ENCODE results near the gene RYR2.

The RYR2 gene

GRCh38 chr1:237033061-237033460 lies 8.9 kb upstream of the RYR2 start:
- no peak for DNase-seq

GRCh38 chr1:237033804-237034203 lies 8.2 kb upstream of the RYR2 start:
- no peak for DNase-seq

GRCh38 chr1:237035759-237036158 lies 6.2 kb upstream of the RYR2 start:
- DNase-seq, result no peak

- no peak for DNase-seq
Measured at GRCh38 chr1:237038211-237038610, 3.8 kb upstream of the RYR2 start.

DNA sequence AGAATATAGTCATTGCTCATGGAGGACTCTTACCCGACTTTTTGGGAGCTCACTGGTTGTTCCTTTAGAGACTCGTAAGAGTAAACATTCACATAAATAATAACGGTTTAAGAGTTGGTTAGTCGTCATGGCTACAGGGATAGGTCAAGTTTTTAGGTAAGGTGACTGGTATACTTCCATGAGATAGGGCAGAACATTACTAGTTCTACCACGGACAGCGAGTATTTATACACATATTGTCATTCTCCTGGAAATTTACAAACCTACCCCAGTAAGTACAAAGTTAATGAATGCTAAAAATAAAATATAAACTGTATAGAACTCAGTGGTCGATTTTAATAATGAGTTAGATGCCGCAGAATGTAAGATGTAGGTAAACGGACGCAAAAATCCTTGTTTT lies 1.2 kb upstream of the RYR2 start:
- no peak for DNase-seq

GRCh38 chr1:237041461-237041794 lies 556 bp upstream of the RYR2 start:
- no peak for DNase-seq

- no peak for DNase-seq
Measured at GRCh38 chr1:237042526-237042891, 525 bp downstream of the RYR2 start.

DNA sequence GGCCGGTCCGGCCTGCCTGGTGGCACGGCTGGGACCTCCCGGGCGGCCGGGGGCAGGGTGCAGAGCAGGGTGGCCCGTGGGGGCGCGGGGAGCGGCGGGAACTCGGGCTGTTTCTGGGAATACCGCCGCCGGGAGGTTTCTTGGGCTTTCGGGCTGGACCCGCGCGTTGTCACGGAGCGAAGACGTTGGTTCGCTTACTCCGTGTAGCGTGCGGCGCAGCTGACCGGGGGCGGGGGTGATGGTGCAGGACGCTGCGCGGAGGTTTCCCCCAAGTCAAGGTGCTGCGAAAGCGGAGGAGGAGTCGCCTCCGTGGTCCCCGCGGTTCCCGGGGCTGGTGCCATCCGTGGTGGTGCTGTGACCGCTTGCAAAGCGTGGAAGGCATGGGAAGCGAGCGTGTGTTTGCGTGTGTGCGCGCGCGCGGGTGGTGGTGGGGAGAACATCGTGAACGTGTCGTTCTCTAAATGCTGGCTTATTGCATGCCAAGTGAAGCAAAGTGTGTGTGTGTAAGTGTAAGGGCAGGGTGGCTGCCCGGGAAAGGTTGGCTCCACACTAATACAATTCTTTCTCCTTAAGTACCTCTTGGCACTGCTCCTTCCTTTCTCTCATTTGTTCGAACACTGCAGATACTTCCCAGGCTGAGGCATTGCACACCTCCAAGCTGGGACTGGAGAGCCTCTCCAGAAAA lies 1.1 kb downstream of the RYR2 start:
- DNase-seq, result no peak

- DNase-seq, result no peak
Measured at GRCh38 chr1:237043846-237044636, 2.1 kb downstream of the RYR2 start.

- DNase-seq, result no peak
Measured at GRCh38 chr1:237045278-237046016, 3.5 kb downstream of the RYR2 start.

DNA sequence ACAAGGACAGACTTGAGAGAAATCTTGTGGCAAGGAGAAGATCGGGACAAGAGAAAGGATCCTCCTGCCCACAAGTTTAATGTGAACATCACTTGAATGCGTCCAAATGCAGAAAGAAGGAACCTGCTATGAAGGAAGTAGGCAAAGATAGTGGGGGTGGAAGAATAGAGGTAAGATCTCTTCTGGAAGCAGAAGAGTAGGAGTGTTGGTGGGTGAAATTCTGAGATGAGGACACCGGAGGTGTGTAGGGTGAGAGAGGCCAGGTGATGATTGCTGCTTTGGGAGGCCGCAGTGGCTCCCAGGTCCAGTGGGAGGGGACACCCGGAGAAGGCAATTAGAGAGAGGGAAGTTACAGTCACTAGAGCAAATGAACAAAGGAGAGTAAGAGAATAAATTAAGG lies 6.8 kb downstream of the RYR2 start:
- DNase-seq, result no peak

GRCh38 chr1:237050185-237050584 lies 8.2 kb downstream of the RYR2 start:
- DNase-seq, result no peak

GRCh38 chr1:237050915-237051314 lies 8.9 kb downstream of the RYR2 start:
- DNase-seq, result no peak

DNA sequence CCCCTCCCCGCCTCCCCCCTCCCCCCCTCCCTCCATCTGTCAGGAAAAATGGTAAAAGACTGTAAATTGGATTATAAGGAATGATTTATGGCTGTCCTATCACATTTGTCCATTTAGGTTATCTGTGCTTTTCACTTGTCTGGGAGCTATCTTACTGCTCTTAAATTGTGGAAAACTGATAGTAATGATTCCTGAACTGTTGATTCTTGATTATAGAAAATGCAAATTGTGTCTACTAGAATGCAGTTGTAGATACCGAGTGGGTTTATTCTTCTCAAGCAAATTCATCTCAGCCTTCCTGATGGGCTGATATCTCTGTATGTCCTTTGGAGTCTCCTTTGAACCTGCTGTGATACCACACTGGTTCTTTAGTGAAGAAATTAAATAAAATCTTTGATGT lies 12.3 kb downstream of the RYR2 start:
- no peak for DNase-seq

- no peak for DNase-seq
Measured at GRCh38 chr1:237058470-237058869, 16.5 kb downstream of the RYR2 start.

- no peak for DNase-seq
Measured at GRCh38 chr1:237059244-237059643, 17.3 kb downstream of the RYR2 start.

GRCh38 chr1:237062976-237063375 lies 21.0 kb downstream of the RYR2 start:
- no peak for DNase-seq

DNA sequence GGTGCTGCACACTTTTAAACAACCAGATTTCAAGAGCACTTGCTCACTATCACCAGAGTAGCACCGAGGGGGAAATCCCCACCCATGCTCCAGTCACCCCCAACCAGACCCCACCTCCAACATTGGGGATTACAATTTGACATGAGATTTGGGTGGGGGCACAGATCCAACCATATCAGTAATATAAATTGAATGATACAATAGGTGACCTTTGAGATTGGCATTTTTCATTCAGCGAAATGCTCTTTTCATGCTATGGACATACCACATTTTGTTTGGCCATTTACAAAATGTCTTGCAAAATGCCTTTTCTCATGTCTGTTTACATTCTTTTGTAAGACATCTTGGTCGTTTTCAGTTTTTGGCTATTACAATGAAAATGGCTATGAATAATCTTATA lies 23.9 kb downstream of the RYR2 start:
- DNase-seq, result no peak

DNA sequence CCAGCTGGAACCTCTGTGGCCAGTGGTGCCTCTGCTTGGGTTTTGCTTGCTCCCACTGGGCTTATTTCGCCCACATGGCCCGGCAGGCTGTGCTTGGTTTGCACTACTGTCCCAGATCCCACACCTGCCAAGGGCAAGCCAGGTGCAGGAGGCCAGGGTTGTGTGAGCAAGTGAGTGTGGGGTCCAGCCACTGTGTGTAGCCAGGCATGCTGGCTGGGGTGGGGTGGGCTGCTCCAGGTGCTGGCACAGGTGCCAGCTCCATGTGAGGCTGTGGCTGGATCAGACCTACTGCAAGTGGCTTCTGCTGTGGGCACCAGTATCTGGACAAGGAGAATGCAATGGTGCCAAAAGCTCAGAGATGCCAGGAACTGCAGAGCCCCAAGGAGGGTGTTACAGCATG lies 28.5 kb downstream of the RYR2 start:
- DNase-seq, result no peak

DNA sequence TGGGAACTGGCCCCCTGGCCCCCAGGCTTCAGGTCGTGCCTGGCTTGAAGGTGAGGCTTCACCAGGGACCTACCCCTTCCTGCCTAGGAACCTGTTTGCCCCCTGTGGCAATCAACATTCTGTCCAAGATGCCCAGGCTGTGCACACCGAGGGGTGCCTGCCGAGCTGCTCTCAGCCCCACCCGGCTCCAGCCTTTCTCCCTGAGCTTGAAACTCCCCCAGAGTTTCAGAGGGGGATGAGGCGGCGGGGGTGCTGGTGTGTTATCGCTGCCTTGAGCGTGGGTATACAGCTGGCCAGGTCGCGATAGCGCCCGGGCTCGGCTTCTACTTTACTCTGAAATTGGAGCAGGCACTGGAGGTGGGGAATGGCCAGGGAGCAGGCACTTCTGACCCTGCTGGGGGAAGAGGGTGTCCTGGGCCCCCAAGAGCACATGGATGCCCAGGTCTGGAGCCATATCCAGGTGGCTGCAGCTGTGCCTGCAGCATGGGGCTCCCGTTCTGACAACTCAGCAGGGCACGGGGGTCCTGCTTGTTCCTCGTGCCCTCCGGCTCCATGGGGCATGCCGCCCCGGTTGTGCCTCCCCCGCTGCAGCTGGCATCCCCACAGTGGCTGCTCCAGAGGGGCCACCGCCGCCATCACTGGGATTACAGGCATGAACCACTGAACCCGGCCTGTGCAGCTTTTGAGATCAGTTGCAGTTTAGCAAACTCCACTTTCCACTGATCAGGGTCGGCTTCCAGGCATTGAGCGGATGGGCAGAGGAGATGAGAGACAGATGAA lies 29.8 kb downstream of the RYR2 start:
- DNase-seq, result no peak

- DNase-seq, result no peak
Measured at GRCh38 chr1:237074371-237075117, 32.6 kb downstream of the RYR2 start.

DNA sequence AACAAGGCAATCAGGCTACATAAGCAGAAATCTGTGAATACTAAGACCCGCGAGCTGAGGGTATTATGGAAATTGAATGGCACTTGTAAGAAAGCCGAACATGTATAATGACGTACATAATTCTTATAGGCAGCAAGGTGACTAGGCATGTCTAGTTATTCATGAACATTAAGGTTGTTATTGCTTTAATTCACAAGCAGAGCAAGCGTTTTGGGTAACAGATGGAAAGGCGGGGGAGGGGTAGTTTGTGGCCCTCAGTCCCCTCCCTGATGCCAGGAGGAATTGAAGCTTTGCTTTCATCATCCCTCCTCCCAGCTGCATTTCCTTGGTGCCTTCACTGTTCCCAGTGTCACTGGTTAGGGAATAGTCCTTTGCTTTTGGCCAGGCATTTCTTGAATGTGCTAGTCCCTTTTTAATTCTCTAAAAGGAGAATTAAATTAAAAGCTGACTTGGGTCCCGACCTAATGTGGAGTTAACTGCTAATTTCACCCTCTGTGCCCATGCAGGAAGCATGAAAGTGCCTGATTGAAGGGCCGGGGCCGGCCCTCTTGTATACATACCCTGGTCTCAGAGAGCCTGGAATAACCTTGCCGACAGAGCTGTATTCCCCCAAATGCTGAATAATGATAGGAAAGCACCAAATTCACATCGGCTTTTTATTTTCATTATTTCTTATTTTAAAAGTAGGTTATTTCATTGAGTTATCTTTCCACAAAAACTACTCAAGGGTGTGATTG lies 42.5 kb downstream of the RYR2 start:
- DNase-seq, result no peak
